ENCODE measurements around the gene CLMN. TPM values are rescaled to one million over a fixed set of nuclear protein-coding genes. Genes with fewer than 3 reads are reported as not detected.

Gene CLMN
- total RNA-seq = under 0.01 and 0.29 TPM in 2 replicates

GRCh38 chr14:95319312-95320077 lies at the start of gene CLMN:
TSS of gene CLMN (minus strand) at chr14:95319908. CDS start at chr14:95319792, 116 bp downstream.

GRCh38 chr14:95157327-95158189 lies 162.2 kb downstream of the CLMN start, which contains the start of gene DICER1:
TSS of gene DICER1 (minus strand) at chr14:95157529. CDS start at chr14:95133458, 24,071 bp downstream.

Other genes starting within 250 kb of the CLMN start
- gene DICER1, start 162.4 kb downstream of the CLMN start, total RNA-seq = 9.5 and 9.6 TPM in 2 replicates
- gene SYNE3, start 196.7 kb upstream of the CLMN start, total RNA-seq = 4.6 and 5.2 TPM in 2 replicates
- gene GLRX5, start 215.1 kb upstream of the CLMN start, total RNA-seq = 32.0 and 41.8 TPM in 2 replicates

Measured in myometrial cell (primary cell).